SU-DHL-6 (cell line): ENCODE measurements around the gene ZNF341.

Experiments
- EZH2phosphoT487 ChIP-seq: fragments of 200-600 bp; sonication (generic), shearing (Covaris generic); conservative IDR thresholded peaks from 2 replicates; pipeline ENCODE4 v1.6.1; 2018; ENCODE audit warnings: mild to moderate bottlenecking, antibody characterized with exemption, low read length, moderate library complexity, mixed read lengths
- TF ChIP-seq, protein P1 (sequence below): fragments of 200-600 bp; sonication (generic); IDR thresholded peaks from one replicate; pipeline ENCODE4 v1.5.1; 2017; ENCODE audit warnings: antibody characterized with exemption, mild to moderate bottlenecking, low read length, moderate library complexity; ENCODE audit not compliant: insufficient read depth, poor library complexity, severe bottlenecking

GRCh38 chr20:33727806-33728205 lies 4.0 kb upstream of the ZNF341 start:
- TF ChIP-seq, protein P1, sequence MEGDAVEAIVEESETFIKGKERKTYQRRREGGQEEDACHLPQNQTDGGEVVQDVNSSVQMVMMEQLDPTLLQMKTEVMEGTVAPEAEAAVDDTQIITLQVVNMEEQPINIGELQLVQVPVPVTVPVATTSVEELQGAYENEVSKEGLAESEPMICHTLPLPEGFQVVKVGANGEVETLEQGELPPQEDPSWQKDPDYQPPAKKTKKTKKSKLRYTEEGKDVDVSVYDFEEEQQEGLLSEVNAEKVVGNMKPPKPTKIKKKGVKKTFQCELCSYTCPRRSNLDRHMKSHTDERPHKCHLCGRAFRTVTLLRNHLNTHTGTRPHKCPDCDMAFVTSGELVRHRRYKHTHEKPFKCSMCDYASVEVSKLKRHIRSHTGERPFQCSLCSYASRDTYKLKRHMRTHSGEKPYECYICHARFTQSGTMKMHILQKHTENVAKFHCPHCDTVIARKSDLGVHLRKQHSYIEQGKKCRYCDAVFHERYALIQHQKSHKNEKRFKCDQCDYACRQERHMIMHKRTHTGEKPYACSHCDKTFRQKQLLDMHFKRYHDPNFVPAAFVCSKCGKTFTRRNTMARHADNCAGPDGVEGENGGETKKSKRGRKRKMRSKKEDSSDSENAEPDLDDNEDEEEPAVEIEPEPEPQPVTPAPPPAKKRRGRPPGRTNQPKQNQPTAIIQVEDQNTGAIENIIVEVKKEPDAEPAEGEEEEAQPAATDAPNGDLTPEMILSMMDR, result no peak
- no peak for TF ChIP-seq EZH2phosphoT487
